A204.1 (cell line): ENCODE measurements around the gene CLEC17A.
"Not testable (repeated sequence)": the region's sequence is repeated elsewhere in the genome, so short reads cannot be mapped to it uniquely, and the experiment has no call there.

Experiments
- FAIRE-seq: peaks from 2 replicates; lab custom pipeline; 2012; peaks lifted over from hg19 to GRCh38; lab: Jason Lieb, UNC

CLEC17A gene, protein sequence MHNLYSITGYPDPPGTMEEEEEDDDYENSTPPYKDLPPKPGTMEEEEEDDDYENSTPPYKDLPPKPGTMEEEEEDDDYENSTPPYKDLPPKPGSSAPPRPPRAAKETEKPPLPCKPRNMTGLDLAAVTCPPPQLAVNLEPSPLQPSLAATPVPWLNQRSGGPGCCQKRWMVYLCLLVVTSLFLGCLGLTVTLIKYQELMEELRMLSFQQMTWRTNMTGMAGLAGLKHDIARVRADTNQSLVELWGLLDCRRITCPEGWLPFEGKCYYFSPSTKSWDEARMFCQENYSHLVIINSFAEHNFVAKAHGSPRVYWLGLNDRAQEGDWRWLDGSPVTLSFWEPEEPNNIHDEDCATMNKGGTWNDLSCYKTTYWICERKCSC

DNA sequence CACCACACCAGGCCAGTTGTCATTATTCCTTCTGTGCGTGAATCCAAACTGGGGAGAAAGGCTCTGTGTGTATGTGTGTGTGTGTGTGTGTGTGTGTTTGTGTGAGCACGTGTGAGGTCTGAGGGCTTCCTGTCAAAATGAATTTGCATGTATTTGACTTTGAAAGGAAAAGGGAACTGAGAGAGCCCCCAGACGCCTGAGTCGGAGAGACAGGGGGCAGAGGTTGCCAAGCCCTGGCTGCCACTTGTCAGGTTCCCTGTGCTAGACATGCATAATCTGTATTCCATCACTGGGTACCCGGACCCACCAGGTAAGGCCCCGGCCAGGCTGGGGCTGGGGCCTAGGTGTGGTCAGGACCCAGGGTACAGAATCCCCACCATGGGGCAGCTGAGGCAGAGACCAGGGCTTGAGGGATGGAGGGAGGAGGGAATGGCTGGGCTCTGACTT, at the start of gene CLEC17A:
TSS of gene CLEC17A (plus strand) at position 191 of the 447 bp plus-strand sequence. CDS start at position 268, 77 bp downstream.
- no peak for FAIRE-seq

DNA sequence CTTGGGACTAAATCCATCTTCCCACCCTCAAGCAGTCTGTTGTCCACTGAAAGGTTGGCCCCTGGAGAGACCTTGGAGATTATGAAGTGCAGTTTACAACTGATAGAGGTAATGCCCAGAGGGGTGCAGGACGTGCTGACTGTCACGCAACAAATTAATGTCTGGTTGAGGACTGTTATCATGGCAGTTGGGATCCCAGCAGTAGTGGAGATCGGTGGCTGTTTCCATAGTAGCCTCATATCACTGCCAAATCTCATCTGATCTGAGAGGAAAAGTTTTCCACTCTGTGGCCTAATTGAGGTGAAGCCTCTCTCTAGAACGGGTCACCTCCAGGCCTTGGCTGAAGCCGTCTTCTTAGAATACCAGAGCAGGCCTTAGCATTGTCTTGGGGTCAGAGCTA, 49.4 kb upstream of the CLEC17A start:
- FAIRE-seq: no peak

DNA sequence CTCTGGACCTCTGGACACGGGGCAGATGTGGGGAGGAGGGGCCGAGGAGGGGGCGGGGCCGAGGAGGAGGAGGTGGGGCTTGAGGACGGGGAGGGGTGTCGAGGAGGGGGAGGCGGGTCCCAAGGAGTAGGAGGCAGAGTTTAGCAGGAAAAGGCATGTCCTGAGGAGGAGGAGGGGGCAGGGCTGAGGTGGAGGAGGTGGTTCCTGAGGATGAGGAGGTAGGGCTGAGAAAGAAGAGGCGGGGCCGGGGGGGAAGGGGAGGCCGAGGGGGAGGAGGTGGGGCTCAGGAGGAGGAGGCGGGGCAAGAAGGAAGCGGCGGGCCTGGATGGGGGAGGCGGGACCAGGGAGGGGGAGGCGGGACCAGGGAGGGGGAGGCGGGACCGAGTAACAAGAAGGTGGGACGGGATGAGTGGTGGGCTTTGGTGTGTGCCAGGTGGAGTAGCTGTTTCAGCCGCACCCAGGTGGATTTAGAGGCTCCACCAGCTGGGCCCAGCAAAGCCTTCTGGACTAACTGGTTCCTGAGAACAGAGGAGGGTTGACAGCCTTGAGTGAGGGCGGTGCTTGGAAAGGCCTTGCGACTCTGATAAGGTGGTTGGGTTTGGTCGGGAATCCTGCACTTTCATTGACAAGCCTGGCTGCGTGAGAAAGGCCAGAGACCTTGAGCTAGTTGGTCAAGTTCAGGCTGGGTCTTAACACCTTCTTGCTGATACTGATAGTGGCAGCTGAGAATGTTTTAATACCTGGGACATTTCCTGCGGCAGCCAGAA, 45.8 kb upstream of the CLEC17A start:
- FAIRE-seq: no peak

DNA sequence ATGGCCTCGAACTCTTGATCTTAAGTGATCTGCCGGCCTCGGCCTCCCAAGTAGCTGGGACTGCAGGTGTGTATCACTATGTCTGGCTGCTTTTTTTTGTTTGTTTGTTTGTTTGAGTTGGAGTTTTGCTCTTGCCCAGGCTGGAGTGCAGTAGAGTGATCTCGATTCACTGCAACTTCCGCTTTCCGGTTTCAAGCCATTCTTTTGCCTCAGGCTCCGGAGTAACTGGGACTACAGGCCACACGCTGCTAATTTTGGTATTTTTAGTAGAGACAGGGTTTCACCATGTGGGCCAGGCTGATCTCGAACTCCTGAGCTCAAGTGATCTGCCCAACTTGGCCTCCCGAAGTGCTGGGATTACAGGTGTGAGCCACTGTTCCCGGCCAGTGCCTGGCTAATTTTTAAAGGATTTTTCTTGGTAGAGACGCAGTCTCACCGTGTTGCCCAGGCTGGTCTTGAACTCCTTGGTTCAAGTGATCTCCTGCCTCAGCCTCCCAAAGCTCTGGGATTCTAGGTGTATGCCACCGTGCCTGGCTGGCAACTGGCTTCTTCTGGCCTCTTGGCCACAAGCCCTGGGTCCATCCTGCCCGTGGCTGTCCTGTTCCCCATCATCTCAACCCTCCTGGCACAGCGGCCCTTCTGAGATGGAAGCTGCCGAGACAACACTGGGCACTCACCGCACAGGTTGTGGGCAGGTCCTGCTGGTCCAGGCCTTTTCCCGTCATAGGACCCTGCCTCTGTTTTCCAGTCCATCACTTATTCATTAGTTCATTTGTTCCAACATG, 42.0 kb upstream of the CLEC17A start:
- no peak for FAIRE-seq

DNA sequence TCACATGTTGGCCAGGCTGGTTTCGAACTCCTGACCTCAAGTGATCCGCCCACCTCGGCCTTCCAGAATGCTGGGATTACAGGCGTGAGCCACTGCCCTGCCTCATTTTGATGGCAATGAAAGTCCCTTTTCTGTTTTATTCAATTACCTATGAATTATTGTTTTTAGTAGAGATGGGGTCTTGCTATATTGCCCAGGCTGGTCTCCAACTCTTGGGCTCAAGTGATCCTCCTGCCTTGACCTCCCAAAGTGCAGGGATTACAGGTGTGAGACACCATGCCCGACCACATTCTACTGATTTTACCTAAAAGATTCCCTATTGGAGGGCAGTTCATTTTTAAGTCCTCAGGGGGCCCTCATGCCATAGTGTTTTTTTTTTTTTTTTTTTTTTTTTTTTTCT, 40.9 kb upstream of the CLEC17A start:
- not testable (repeated sequence) for FAIRE-seq

DNA sequence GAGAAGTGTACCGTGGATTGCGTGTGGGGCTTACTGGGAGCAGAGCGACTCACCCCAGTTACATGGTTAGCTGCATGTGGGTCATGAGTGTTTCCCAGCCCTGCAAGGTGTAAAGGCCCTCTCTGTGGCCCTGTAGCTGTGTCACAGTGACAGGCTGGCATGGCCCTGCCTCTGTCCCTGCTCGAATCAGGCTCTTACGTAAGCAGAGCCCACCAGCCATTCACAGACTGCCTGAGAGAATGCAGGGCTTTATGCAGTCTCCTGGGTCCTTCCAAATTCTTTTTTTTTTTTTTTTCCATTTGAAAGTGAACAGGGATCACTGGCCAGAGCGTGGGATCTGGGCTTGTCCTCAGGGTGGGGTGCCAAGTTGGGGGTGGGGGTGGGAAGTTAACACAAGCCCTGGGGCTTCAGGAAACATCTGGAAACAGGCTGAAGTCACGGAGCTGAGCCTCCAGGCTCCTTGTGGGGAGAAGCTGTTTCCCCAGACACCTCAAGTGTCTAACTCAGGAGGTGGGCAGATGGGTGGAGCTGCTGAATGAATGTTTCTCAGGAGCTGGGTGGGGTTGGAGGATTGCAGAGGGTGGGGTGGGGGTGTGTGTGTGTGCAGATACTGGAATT, 40.1 kb upstream of the CLEC17A start:
- no peak for FAIRE-seq

DNA sequence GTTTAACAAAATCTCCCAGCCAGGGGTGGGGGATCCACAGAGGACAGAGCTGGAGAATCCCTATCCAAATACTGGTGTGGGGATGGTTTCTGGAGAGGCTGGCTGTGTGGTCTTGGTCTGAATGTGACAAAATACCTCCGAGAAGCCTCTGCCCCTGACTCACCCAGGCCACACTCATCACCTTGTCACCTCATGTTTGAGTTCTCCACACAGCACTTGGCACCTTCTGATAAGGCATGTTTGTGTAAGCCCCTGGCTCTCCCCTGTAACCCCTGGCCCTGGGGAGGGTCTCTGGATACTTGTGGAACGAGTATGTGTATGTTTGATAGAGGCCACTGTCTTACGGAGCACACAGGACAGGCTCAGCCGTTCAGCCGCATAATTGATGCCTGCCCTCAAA, 38.8 kb upstream of the CLEC17A start:
- no peak for FAIRE-seq

DNA sequence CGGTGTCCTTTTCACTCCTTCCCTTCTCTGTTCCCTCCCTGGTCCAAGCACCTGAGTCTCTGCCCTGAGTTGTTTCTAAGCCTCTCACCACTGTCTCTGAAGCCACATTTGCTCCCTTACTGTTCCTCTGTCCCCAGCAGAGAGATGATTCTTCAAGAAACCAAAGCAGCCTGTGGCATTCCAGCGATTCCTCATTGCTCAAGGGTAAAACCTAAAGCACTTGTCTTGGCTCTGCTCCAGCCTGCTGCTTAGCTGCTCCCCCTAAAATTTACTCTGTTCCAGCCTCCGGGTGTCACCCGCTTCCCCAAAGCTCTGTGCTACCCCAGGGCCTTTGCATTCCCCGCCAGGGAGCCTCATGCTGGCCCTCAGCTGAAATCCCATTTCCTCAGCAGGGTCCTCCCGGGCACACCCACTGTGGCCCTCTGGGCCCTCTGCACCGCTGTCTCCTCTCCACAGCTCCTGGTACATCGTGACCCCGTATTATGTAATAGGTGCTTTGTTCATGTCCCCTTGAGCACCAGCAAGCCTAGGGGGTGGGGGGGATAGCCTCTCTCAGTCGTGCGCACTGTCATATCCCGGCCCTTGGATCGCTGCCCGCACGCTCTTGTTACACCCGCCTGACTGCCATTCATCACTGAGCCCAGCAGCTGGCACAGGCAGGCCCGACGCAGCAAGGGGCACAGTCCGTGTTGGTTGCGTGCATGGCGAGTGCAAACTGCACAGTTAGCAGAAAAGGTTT, 37.7 kb upstream of the CLEC17A start:
- no peak for FAIRE-seq

DNA sequence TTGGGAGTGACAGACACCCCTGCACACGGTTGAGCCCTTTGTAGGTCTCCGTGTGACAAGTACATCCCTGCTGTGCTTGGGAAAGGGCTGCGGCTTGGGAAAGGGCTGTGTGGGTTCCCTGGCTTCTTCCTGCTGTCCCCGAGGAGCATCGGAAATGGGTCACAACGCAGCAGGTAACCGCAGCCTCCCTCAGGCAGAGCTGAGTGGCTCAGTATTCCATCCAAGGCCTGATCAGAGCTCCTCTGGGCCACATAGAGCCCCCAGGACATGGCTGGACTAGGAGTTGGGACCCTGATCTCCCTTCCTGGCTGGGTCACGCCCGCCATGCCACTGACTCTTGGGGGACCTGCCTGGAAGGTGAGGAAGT, 37.2 kb upstream of the CLEC17A start:
- FAIRE-seq: no peak

DNA sequence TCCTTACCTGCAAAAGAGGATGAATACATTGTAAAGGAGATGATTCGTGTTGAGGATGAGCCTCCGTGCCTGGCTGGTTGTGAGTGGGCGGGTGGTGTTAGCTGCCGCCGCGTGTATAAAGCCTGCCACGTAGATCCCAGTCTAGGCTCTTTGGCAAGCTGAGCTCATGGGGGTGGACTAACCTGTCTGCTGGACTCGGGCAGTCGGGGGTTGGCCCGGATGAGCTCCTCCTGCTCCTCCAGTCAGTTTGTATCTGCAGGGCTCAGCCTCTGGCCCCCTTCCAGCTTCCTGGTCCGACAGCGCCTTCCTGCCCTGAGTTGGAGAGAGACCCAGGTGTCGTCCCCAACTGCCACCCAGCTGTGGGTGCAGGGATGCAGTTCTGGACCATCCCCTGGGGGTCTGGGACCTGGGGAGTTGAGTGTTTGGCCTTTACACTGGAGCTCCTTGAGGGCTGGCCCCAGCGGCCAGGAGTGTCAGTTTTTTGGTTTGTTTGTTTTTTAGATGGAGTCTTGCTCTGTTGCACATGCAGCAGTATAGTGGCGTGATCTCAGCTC, 32.6 kb upstream of the CLEC17A start:
- no peak for FAIRE-seq

DNA sequence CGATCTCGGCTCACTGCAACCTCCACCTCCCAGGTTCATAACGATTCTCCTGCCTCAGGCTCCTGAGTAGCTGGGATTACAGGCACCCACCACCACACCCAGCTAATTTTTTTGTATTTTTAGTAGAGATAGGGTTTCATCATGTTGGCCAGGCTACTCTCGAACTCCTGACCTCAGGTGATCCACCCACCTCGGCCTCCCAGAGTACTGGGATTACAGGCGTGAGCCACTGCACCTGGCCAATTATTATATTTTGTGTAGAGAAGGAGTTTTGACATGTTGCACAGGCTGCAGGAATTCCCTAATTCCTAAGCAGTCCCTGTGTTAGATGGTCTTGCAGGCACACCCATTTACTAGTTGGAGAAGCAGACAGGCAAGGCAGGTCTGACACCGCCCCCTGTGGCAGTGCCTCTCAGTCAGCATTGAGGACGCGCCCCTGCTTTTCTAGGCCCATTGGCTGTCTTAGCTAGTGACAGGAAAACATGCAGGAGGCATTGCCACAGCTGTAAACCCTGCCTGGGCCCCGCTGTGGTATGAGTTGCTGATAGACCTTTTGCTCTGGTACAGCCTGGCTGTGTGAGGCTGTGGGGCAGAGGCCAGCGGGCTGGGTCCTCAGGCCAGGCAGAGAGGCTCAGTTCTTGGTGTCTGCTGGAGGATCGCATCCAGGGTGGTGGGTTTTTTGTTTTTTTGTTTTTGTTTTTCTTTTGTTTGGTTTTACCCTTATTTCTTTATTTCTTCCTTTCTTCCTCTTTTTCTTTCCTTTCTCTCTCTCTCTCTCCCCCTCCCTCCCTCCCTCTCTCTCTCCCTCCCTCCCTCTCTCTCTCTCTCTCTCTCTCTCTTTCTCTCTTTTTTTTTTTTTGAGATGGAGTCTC, 31.5 kb upstream of the CLEC17A start:
- FAIRE-seq: not testable (repeated sequence)

DNA sequence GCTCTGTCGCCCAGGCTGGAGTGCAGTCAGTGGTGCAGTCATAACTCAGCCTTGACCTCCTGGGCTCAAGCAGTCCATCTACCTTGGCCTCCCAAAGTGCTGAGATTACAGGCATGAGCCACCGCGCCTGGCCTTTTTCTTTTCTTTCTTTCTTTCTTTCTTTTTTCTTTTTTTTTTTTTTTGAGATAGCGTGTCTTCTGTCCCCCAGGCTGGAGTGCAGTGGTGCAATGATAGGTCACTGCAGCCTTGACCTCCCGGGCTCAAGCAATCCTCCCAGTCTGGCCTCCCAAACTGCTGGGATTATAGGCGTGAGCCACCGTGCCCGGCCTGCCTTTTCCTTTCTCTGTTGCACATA, 30.9 kb upstream of the CLEC17A start:
- not testable (repeated sequence) for FAIRE-seq

DNA sequence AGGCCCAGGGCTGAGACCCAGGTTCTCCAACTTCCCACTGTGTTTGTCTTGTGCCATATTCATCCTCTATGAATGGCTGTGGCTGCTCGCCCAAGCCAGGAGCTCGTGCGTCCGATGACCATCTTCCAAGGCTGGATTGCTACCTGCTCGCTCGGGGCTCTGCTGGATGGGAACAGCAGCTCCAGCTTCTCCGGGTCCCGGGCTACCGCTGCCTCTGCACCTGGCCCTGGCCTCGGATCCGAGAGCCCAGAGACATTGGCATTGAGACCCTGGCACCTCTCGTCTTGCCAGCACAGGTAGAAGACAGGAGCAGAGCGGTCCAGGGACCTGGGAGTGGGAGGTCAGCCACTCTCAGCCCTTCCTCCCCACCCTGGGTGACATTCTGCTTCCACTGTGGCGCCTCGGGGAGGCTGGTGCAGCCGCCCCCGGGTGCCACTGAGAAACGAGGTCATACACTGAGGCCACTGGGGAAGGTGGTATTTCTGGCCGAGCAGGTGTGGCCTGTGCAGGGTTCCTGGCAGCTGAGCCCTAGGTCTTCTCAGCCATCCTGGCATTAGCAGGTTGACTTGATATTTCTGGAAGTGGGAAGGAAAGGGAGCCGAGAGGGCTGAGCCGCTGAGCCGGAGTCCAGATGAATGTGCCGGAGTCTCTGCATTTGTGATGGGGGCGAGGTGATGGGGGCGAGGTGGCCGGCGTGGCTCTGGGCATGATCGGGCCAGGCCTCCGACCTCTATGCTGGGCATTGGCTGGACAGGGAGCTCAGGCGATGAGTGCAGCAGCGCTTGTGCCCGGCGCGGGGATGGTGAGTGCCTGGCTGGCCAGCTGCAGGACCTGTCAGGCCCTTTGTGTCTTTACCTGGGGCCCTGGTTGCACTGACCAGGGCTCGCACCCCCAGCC, 29.6 kb upstream of the CLEC17A start:
- FAIRE-seq: no peak

DNA sequence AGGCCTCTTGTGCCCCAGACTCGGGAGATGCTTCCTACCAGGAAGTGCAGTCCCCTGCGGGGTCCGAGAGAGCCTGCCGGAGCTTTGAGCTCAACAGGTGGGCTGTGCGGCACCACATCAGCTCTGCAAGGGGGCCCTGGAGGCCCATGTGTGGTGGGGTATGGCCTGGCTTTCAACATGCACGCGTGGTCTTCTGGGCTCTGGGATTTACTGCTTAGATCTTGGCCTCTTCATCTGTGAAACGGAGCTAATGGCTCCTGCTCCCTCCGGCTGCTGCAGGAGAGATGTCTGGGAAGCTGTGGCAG, 29.0 kb upstream of the CLEC17A start:
- FAIRE-seq: no peak

DNA sequence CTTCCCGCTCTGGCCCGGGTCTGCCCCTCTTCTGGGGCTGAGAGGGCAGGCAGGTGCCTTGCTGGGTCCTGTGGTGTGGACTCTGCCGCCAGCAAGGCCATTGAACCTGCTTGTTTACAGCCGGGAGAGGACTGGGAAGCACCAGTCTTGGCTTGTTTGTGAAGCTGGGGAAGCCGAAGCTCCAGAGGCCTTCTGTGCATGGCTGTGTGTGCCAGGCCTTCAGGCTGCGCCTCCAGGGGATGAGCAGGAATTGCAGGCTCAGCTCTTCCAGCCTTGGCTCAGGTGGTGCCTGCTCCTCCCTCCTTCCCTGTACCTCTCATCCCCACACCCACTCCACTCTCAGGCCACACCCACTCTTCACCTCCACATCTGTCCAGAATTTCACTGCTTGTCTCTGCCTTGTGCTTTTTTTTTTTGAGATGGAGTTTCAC, 28.5 kb upstream of the CLEC17A start:
- no peak for FAIRE-seq

DNA sequence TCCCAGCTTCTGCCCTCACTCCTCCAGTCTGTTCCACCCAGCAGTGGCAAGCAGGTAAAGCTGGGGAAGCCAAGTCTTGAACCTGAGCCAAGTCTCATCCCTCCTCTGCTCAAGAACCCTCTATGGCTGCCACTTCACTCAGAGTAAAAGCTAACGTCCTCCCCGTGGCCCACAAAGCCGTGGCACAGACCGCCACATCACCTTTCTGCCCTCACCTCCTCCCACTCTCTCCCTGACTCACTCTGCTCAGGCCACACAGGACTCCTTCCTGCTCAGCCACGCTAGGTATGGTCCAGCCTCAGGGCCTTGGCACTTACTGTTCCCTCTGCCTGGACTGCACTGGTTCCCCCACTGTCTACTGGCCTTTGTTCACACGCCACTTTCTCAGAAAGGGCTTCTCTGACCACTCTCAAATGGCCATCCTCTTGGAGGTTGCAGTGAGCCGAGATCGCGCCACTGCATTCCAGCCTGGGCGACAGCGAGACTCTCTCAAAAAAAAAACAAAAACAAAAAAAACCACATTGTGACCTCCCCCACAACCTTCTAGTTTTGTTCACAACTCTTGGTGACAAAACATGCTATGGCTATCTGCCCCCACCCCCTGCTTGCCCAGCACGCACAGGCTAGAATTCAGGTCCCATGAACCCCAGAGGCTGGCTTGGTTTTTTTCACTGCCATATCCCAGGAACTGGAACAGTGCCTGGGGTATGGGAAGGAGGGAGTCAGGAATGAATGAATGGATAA, 26.8 kb upstream of the CLEC17A start:
- no peak for FAIRE-seq

DNA sequence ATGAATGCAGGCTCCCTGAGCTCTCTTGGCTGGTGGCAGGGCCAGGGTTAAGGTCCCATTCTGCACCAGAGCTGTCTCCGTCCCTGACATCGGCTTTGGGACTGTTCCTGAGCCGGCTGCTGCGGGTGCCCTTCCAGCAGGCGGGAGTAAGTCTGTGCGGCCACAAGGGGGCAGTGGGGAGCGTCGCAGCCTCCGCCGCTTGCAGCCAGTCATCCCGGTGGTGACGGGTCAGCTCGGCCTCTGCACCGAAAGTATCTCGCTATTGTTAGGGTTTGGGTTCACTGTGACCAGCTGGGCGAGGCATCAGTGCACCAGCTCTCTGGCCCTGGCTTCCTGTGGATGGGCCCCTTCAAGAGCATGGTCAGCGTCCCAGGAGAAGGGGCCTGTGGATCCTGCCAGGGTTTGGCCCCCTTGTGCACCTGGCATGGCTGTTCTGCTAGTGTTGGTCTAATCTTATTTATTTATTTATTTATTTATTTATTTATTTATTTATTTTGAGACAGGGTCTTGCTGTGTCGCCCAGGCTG, 26.2 kb upstream of the CLEC17A start:
- FAIRE-seq: no peak

DNA sequence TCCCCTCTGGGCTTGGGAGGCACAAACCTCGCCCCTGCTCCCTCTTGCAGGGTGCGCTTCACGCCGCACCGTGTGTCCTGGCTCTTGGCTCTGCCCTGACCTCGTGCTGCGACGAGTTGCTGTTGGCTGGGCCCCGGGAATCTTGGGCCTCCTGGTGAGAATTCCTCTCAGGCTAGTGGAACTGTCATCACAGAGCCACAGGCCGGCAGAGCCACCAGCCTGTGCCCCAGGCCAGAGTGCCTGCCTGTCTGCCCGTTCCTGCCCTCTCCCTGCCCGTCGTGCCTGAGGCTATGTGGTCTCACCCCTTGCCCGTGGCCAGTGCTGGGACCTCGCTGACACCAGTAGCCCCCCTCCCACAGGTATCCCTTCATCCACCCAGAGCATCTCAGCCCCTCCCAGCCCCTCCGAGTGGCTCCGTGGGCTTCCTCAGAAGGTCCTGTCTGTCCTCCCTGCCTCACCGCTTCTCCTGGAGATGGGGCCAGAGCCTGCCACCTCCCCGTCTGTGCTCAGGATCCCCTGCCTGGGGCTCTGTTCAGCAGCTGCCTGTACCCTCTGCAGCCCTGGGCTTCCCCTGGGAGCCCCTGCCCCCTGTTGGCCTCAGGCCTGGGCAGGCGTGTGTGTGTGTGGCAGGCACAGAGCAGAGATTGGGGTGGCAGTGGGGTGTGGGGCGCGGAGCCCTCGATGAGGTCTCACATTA, 24.4 kb upstream of the CLEC17A start:
- no peak for FAIRE-seq
